ENCODE measurements around the gene UFL1. TPM values are rescaled to one million over a fixed set of nuclear protein-coding genes. Genes with fewer than 3 reads are reported as not detected.
"Not testable (repeated sequence)": the region's sequence is repeated elsewhere in the genome, so short reads cannot be mapped to it uniquely, and the experiment has no call there.

The UFL1 gene
- total RNA-seq = 10 to 100 TPM; 21.9 to 30.1 (median 27.6) TPM
- polyA plus RNA-seq = 10 to 100 TPM in 1 of 3 donors, 1 to 10 TPM in 2; 3.9 to 11.6 (median 4.8) TPM

DNA sequence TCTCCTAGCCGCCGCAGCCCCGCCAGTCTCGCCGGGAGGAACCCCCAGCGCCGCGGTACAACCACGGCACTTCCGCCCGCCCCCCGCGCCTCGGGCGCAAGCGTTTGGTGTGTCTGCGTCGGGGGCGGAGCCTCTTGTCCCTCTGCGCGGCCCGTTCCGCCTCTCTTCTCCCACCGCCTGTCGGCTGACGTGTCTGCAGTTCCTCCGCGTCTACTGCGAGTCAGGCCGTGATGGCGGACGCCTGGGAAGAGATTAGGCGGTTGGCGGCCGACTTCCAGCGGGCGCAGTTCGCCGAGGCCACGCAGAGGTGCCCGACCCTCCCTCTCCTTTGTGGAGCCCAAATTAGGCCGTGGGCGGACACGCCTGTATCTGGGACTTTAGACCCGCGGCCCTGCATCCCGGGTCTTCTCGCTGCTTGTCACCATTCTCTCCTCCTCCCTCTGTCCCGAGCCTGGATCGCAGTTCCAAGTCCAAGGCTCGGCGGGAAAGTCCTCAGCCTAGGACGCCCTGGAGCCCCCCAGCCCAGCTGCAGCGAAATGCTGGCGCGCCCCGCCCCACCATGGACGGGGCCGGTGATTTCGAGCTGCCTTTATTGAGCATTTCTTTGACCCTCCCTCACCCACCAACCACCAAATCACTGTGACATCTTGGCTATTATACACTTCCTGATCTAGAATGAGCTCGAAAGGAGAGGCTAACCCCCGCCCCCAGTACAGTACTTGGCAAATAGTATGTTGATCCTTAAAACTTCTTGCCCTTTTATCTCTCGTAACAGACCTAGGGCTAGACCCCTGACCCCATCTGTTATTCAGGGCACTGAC lies at the start of gene UFL1:
Gene UFL1, plus strand, starts transcription at position 163 of the 821 bp plus-strand sequence. Its CDS starts 68 bp downstream, at position 231.
- peak; percentile 91 to 97 (median 96) for TF ChIP-seq POLR2AphosphoS5 (IDR thresholded peaks at IDR 0.05)
- TF ChIP-seq, protein P1, sequence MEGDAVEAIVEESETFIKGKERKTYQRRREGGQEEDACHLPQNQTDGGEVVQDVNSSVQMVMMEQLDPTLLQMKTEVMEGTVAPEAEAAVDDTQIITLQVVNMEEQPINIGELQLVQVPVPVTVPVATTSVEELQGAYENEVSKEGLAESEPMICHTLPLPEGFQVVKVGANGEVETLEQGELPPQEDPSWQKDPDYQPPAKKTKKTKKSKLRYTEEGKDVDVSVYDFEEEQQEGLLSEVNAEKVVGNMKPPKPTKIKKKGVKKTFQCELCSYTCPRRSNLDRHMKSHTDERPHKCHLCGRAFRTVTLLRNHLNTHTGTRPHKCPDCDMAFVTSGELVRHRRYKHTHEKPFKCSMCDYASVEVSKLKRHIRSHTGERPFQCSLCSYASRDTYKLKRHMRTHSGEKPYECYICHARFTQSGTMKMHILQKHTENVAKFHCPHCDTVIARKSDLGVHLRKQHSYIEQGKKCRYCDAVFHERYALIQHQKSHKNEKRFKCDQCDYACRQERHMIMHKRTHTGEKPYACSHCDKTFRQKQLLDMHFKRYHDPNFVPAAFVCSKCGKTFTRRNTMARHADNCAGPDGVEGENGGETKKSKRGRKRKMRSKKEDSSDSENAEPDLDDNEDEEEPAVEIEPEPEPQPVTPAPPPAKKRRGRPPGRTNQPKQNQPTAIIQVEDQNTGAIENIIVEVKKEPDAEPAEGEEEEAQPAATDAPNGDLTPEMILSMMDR (IDR thresholded peaks at IDR 0.05) = no peak
- TF ChIP-seq EP300 (IDR thresholded peaks at IDR 0.05) = no peak
- peak; percentile 85 to 89 for TF ChIP-seq POLR2A (IDR thresholded peaks at IDR 0.05)
- DNase-seq = peak; percentile 97
- no peaks in the 10 kb centered on the region for H3K9me3 ChIP-seq
- peaks cover 0 to 20% (median 5%) of the 10 kb centered on the region in 4 donors for H3K36me3 ChIP-seq
- intact Hi-C loops (cut with DNase I) = loop anchor here (2.0 to 5.0 kb wide), 2 partner anchors 375 to 945 kb away; partner anchors contain the start of genes MANEA and NDUFAF4
- peaks cover 0 to 30% (median 22%) of the 10 kb centered on the region in 4 donors for H3K4me1 ChIP-seq
- 0% methylated on average over 63 of the region's 63 CpGs for WGBS, 2 donors
- peak within 1 kb of the TSS; percentile 57 to 87 (median 82) for H3K4me3 ChIP-seq
- H3K27me3 ChIP-seq = no peaks in the 10 kb centered on the region
- H3K27ac ChIP-seq = peak within 1 kb of the TSS; percentile 89 to 96 (median 92)

DNA sequence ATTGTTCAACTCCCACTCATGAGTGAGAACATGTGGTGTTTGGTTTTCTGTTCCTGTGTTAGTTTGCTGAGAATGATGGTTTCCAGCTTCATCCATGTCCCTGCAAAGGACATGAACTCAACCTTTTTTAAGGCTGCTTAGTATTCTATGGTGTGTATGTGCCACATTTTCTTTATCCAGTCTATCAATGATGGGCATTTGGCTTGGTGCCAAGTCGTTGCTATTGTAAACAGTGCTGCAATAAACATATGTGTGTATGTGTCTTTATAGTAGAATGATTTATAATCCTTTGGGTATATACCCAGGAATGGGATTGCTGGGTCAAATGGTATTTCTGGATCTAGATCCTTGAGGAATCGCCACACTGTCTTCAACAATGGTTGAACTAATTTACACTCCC lies 49.3 kb upstream of the UFL1 start:
- DNase-seq; H3K27me3 ChIP-seq; H3K9me3 ChIP-seq; intact Hi-C loops (cut with DNase I); H3K4me3 ChIP-seq; H3K27ac ChIP-seq; H3K4me1 ChIP-seq; H3K36me3 ChIP-seq: not testable (repeated sequence)
- 49 to 67% methylated on average over 2 of the region's 2 CpGs for WGBS, 2 donors

DNA sequence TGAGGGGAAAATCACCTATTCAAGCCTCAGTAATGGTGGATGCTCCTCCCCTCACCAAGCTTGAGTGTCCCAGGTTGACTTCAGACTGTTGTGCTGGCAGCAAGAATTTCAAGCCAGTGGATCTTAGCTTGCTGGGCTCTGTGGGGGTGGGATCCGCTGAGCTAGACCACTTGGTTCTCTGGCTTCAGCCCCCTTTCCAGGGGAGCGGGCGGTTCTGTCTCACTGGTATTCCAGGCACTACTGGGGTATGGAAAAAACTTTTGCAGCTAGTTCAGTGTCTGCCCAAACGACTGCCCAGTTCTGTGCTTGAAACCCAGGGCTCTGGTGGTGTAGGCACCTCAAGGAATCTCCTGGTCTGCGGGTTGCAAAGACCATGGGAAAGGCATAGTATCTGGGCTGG lies 42.9 kb upstream of the UFL1 start:
- intact Hi-C loops (cut with DNase I) = no loop called here
- peaks cover 0 to 8% (median 3%) of the 10 kb centered on the region in 4 donors for H3K9me3 ChIP-seq
- H3K4me3 ChIP-seq = no peak overlapping the region
- H3K27ac ChIP-seq = no peak overlapping the region
- no peaks in the 10 kb centered on the region for H3K4me1 ChIP-seq
- no peak for TF ChIP-seq POLR2A (IDR thresholded peaks at IDR 0.05)
- TF ChIP-seq EP300 (IDR thresholded peaks at IDR 0.05) = no peak
- TF ChIP-seq, protein P1 (IDR thresholded peaks at IDR 0.05) = no peak
- TF ChIP-seq POLR2AphosphoS5 (IDR thresholded peaks at IDR 0.05) = no peak
- no peaks in the 10 kb centered on the region for H3K27me3 ChIP-seq
- 90 to 91% methylated on average over 5 of the region's 5 CpGs for WGBS, 2 donors
- no peak for DNase-seq
- no peaks in the 10 kb centered on the region for H3K36me3 ChIP-seq

DNA sequence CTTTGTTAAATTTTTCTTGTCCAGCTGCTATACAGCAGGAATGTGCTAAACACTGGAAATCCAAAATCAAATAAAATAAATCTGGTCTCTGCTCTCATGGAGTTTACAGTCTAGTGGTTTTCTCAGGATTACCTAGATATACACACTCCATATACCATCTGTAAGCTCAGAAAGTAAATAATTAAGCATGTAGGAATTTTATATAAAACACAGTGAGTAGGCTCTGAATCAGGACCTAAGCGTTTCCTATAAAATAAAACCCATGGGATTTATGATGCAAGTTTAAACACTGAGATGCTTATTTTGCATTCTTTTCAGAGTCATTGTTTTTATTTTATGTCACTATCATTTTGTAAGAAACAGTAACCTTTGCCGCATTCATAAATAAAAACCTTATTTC lies 29.7 kb upstream of the UFL1 start:
- Histone ChIP-seq H3K4me3 (no peak overlapping the region), H3K4me1 (no peaks in the 10 kb centered on the region), H3K27me3 (no peaks in the 10 kb centered on the region), H3K9me3 (peaks cover 0 to 24% (median 21%) of the 10 kb centered on the region in 4 donors), H3K36me3 (no peaks in the 10 kb centered on the region), H3K27ac (no peak overlapping the region)
- TF ChIP-seq, protein P1 (IDR thresholded peaks at IDR 0.05) = no peak
- no peak for TF ChIP-seq POLR2A (IDR thresholded peaks at IDR 0.05)
- TF ChIP-seq EP300 (IDR thresholded peaks at IDR 0.05) = no peak
- TF ChIP-seq POLR2AphosphoS5 (IDR thresholded peaks at IDR 0.05) = no peak
- intact Hi-C loops (cut with DNase I) = no loop called here
- 94 to 98% methylated on average over 2 of the region's 2 CpGs for WGBS, 2 donors
- no peak for DNase-seq

DNA sequence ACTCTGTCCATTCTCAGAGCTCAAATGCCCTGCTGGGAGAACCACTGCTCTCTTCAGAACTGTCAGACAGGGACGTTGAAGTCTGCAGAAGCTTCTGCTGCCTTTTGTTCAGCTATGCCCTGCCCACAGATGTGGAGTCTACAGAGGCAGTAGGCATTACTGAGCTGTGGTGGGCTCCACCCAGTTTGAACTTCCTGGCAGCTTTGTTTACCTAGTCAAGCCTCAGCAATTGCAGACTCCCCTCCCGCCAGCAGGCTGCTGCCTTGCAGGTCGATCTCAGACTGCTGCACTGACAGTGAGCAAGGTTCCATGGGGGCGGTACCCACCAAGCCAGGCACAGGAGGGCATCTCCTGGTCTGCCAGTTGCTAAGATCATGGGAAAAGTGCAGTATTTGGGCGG lies 21.8 kb upstream of the UFL1 start:
- Histone ChIP-seq H3K9me3 (peaks cover 0 to 11% (median 1%) of the 10 kb centered on the region in 4 donors), H3K27me3 (no peaks in the 10 kb centered on the region), H3K36me3 (no peaks in the 10 kb centered on the region), H3K4me1 (no peaks in the 10 kb centered on the region), H3K27ac (no peak overlapping the region), H3K4me3 (no peak overlapping the region)
- TF ChIP-seq POLR2AphosphoS5 (IDR thresholded peaks at IDR 0.05) (no peak), POLR2A (IDR thresholded peaks at IDR 0.05) (no peak), EP300 (IDR thresholded peaks at IDR 0.05) (no peak)
- TF ChIP-seq, protein P1 (IDR thresholded peaks at IDR 0.05) = no peak
- WGBS, 2 donors = 82 to 86% methylated on average over 5 of the region's 5 CpGs
- no peak for DNase-seq
- intact Hi-C loops (cut with DNase I) = no loop called here

Data from sigmoid colon (tissue), 7 donors.